Middle frontal gyrus (tissue), 1 donor: ENCODE data around the gene ATXN2L.
"Not testable (repeated sequence)": the region's sequence is repeated elsewhere in the genome, so short reads cannot be mapped to it uniquely, and the experiment has no call there.

ENCODE experiments used
- DNase-seq: peaks from one replicate; pipeline ENCODE4 v3.0.0-alpha.2; 2015; ENCODE audit warnings: low spot score; ENCODE audit errors: extremely low spot score

The ATXN2L gene

GRCh38 chr16:28867241-28867640 is 44.4 kb downstream of the ATXN2L start:
- DNase-seq, result no peak

DNA sequence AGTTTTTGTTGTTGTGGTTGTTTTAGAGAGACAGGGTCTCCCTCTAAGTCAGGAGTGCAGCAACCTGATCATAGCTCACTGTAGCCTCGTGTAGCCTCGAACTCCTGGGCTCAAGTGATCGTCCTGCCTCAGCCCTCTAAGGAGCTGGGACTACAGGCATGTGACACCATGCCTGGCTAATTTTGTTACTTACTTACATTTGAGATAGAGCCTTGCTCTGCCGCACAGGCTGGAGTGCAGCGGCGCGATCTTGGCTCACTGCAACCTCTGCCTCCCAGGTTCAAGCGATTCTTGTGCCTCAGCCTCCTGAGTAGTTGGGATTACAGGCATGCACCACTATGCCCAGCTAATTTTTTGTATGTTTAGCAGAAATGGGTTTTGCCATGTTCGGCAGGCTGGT is 44.8 kb downstream of the ATXN2L start:
- not testable (repeated sequence) for DNase-seq

- DNase-seq, result no peak
Observed at GRCh38 chr16:28869201-28869600, 46.4 kb downstream of the ATXN2L start.

GRCh38 chr16:28872952-28873351 is 50.2 kb downstream of the ATXN2L start:
- DNase-seq, result no peak

DNA sequence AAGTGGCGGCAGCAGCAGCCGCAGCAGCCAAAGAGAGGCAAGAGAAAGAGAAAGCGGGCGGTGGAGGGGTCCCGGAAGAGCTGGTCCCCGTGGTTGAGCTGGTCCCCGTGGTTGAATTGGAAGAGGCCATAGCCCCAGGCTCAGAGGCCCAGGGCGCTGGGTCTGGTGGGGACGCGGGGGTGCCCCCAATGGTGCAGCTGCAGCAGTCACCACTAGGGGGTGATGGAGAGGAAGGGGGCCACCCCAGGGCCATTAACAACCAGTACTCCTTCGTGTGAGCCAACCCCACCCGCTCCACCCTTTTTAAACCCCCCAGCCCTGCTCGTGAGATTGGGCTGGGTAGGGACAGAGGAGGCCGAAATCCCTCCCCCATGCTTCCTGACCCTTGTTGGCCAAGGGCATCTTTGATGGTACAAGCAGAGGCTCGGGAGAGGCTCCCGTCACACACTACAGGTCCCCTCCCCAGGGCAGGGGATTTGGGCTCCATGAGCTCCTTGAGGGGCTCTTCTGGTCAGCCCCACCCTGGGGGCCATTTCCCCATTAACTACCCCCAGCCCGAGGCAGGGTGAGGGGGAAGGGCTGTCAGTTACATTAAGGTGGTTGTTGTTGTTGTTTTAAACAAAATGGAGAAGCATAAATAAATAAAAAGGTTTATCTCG is 50.9 kb downstream of the ATXN2L start:
- DNase-seq, result no peak

- no peak for DNase-seq
Observed at GRCh38 chr16:28874406-28874805, 51.6 kb downstream of the ATXN2L start.

DNA sequence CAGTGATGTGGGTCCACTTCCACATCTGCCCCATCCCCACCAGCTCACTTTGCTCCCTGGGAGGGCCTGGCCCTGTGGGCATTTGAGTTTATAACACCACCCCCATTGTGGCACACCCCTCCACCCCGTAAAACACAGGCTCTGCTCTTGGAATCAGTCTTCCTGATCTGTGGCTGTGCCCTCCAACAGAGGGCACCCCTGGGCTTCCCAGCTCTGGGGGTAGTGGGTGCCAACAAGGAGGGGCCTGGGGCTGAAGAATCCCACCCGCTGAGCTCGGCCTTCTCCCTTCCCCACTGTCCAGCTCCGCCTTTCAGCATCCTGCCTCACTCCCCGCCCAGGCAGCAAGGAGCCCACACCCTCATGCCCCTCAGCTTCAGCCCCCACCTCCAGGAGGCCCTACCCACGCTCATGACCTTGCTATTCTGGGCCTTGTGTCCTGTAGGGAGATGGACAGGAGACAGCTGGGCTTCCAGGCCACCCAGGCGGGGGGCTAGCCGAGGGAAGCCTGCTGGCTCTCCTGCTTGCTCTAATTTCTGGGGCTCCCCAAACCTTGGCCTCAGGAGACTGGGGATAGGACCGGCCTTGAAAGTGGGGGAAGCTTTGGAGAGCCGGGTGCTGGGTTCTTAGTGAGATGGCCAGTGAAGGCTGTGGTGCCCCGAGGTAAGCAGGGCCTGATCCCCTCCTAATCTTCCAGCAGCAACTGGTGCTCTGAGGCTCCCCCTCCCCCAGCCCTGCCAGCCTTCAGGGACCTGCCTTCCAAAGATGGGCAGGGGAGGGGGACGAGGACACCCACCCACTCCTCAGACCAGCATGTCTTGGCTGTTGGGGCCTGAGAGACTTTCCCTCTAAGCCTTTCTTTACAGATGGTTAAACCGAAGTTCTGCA is 52.6 kb downstream of the ATXN2L start:
- no peak for DNase-seq

GRCh38 chr16:28876019-28876659 is 53.3 kb downstream of the ATXN2L start:
- DNase-seq, result no peak

GRCh38 chr16:28876973-28877654 is 54.3 kb downstream of the ATXN2L start:
- no peak for DNase-seq

DNA sequence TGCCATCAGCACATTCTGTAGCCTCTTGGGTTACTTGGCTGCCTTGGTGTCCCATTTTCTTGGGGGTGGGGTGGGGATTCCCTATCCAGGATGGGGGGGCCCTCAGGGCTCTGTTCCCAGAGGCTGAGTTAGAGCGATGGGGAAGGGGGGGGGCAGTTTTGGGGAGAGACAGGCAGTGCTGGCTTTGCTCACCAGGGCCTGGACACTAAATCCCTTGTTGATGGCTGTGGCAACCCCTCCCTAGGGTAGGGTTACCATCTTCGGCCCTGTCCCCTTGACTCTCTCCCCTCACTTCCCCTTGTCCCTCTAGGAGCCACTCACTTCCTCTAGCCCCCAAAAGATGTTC is 54.8 kb downstream of the ATXN2L start:
- DNase-seq, result no peak

GRCh38 chr16:28878083-28878926 is 55.5 kb downstream of the ATXN2L start, which contains the start of gene ATP2A1:
TSS of gene ATP2A1 (plus strand) at chr16:28878488. CDS start at chr16:28878672, 184 bp downstream.
- no peak for DNase-seq

GRCh38 chr16:28879261-28879840 is 56.6 kb downstream of the ATXN2L start:
- no peak for DNase-seq

GRCh38 chr16:28879841-28880588 is 57.2 kb downstream of the ATXN2L start:
- DNase-seq, result peak; percentile 74

GRCh38 chr16:28880589-28880915 is 57.8 kb downstream of the ATXN2L start:
- no peak for DNase-seq

DNA sequence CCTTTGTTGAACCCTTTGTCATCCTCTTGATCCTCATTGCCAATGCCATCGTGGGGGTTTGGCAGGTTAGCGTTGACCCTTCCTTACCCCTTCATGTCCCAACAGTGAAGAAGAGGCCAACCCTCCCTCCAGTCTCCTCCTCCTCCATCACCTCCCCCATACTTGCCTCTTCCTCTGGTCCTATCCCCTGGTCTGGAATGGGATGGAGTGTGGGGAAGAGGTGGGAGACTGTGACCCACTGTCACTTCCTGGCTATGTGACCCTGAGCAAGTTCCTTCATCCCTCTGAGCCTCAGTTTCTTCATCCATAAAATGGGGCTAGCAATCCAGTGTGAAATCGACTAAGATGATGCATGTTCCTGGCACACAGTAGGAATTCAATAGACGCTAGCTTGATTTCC is 58.2 kb downstream of the ATXN2L start:
- no peak for DNase-seq

- not testable (repeated sequence) for DNase-seq
Observed at GRCh38 chr16:28881565-28881964, 58.8 kb downstream of the ATXN2L start.

GRCh38 chr16:28882551-28883160 is 59.9 kb downstream of the ATXN2L start:
- no peak for DNase-seq

DNA sequence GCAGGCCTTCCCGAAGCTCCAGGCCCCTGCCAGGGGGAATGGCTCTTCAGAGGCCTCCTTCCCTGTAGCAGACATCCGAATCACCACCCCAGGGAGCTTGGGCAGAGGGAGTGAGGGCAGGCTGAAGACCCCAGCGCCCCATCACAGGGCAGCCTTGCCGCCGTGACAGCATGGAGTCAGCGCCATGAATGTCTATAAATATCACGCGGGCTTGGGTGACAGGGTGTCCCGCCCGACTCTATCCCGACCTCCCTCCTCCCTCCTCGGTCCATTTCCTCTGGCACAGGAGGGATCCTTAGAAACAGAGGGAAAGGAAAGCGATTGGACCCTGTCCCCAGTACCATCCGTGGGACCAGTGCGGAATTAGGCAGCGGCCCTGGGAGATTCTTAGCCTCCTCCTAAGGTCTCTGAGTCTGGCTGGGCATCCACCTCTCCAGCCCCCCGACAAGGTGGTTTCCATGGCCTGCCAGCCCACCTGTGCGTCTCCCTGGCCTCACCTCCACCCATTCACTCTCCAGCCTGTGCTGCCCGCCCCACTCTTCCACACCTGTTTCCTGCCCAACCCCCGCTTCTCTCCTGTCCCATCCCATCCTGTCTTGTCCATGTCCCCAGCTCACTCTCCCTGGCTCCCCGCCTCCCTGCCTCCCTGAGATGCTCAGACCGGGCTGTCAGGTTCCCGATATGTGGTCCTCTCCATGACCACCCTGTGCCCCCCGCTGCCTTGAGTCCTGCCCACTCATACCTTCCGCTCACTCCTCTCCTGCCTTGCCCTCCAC is 60.6 kb downstream of the ATXN2L start:
- DNase-seq, result no peak

DNA sequence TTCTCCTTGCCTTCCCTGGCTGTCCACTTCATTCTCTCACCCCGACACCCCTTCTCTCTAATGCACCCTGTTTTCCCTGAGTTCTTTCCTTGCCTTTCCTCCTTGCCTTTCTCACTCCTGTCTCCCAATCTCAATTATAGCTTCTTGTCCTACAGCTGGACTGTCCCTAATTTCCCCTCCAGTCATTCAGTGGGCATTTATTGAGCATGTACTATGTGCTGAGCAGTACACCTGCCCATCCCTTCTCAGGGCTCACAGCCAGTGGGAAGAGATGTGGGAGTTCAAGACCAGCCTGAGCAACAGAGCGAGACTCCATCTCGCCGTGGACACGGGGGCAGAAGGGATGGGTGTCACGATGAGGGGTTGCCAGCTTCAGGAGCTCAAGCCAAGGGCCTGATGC is 61.2 kb downstream of the ATXN2L start:
- no peak for DNase-seq
